A673 (cell line): ENCODE measurements around the gene CENPN.

Source experiments
- EZH2 ChIP-seq: fragments of 200-600 bp; sonication (generic); IDR thresholded peaks from 2 replicates; pipeline ENCODE4 v1.6.1; 2017; ENCODE audit warnings: borderline replicate concordance, low read depth, mild to moderate bottlenecking, mixed read lengths, antibody characterized with exemption, low read length; ENCODE audit not compliant: poor library complexity, severe bottlenecking
- TF ChIP-seq, protein P1 (sequence below): fragments of 300-800, 200-600 bp; sonication (generic); conservative IDR thresholded peaks from 2 replicates; pipeline ENCODE4 v1.5.1; 2017; ENCODE audit warnings: low read depth, mild to moderate bottlenecking, antibody characterized with exemption, low read length, moderate library complexity, mixed read lengths

DNA sequence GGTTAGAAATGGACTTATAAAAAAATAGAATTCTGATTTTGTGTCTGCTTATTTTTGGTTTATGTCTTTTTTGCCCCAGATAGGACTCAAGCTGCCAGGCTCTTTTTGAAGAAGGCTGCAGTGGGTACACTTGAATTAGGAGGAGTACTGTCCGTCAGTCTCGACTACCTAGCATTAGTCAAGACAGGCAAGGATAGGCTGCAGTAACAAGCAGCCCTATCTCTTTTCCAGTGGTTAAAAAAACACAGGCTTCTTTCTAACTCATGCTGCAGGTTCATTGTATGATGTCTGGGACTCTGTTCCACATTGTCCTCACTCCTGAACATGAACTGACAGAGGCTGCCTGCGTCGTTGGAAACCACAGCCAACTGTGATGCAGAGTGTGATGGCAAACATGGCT lies 62.0 kb downstream of the CENPN start:
- TF ChIP-seq, protein P1, sequence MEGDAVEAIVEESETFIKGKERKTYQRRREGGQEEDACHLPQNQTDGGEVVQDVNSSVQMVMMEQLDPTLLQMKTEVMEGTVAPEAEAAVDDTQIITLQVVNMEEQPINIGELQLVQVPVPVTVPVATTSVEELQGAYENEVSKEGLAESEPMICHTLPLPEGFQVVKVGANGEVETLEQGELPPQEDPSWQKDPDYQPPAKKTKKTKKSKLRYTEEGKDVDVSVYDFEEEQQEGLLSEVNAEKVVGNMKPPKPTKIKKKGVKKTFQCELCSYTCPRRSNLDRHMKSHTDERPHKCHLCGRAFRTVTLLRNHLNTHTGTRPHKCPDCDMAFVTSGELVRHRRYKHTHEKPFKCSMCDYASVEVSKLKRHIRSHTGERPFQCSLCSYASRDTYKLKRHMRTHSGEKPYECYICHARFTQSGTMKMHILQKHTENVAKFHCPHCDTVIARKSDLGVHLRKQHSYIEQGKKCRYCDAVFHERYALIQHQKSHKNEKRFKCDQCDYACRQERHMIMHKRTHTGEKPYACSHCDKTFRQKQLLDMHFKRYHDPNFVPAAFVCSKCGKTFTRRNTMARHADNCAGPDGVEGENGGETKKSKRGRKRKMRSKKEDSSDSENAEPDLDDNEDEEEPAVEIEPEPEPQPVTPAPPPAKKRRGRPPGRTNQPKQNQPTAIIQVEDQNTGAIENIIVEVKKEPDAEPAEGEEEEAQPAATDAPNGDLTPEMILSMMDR, result no peak
- TF ChIP-seq EZH2, result no peak
